HepG2 (cell line): Measurements from ENCODE around the gene PEX3. TPM values are rescaled to one million over a fixed set of nuclear protein-coding genes. Genes with fewer than 3 reads are reported as not detected.

Source experiments
- ATAC-seq: fragments of 200-7000 bp; cut with Tn5 transposase; 3 replicates; pipeline ENCODE4 v1.9.1; 2020; ENCODE audit warnings: mild to moderate bottlenecking, moderate library complexity
- BruUV-seq: library from RNA; stranded (reverse); fragments of 400-500 nt; replicated peaks from 2 replicates; lab custom pipeline; 2021; lab: Mats Ljungman, UMichigan
- CTCF ChIA-PET: fragments of 300-600 bp; formaldehyde crosslinking; extraction: SDS; loops from one replicate; lab custom pipeline; 2021; ENCODE audit warnings: low total read pairs, inconsistent platforms, low intra/inter-chr PET ratio; lab: Yijun Ruan, JAX
- POLR2A ChIA-PET: fragments of 350-600 bp; sonication (Branson Sonifier 250); formaldehyde crosslinking; loops from one replicate; lab custom pipeline; 2020; ENCODE audit warnings: antibody characterized with exemption, inconsistent platforms; lab: Yijun Ruan, JAX
- DNase-seq: peaks from one replicate; pipeline ENCODE4 v3.0.0-alpha.2; 2015; ENCODE audit warnings: low spot score
- FAIRE-seq: peaks from 3 replicates; lab custom pipeline; 2011; peaks lifted over from hg19 to GRCh38; lab: Jason Lieb, UNC
- H2AFZ ChIP-seq: one replicate; pipeline ENCODE4 v1.6.1; 2011; ENCODE audit warnings: low read length, inconsistent platforms
- H3K27ac ChIP-seq: fragments of 300-600 bp; 3 replicates; pipeline ENCODE4 v1.8.0; 2011; ENCODE audit warnings: mixed run types, mild to moderate bottlenecking, mixed read lengths, low read length, inconsistent platforms; ENCODE audit not compliant: insufficient read depth; ENCODE audit errors: extremely low read length
- H3K27me3 ChIP-seq, 2 experiments: fragments of 200-600 bp in 1 of 2; 2 replicates in 1 of 2; 3 replicates in 1 of 2; pipeline versions ENCODE4 v1.6.0 to v1.8.0; 2011; ENCODE audit warnings: low read length in 2 of 2, mild to moderate bottlenecking in 2 of 2, moderate library complexity in 2 of 2, inconsistent platforms in 1 of 2; ENCODE audit not compliant: insufficient read depth in 2 of 2, control insufficient read depth in 1 of 2
- H3K36me3 ChIP-seq, 2 experiments: fragments of 200-600 bp in 1 of 2; replicated peaks in 1 of 2; 2 replicates in 1 of 2; 3 replicates in 1 of 2; pipeline versions ENCODE4 v1.5.1 to v1.8.0; 2011; ENCODE audit warnings: low read length in 2 of 2, inconsistent platforms in 1 of 2; ENCODE audit not compliant: insufficient read depth in 2 of 2, control insufficient read depth in 1 of 2
- H3K4me1 ChIP-seq: 2 replicates; pipeline ENCODE4 v1.5.1; 2012; ENCODE audit warnings: low read length, inconsistent platforms; ENCODE audit not compliant: insufficient read depth
- H3K4me2 ChIP-seq: 2 replicates; pipeline ENCODE4 v1.6.0; 2011; ENCODE audit warnings: low read depth, low read length, inconsistent platforms
- H3K4me3 ChIP-seq, 3 experiments: fragments of 200-600 bp in 1 of 3; sonication (generic), shearing (Covaris generic) in 1 of 3; replicated peaks in 1 of 3; 2 replicates each; pipeline ENCODE4 v1.5.1; 2011 to 2016; ENCODE audit warnings: low read length in 3 of 3, inconsistent platforms in 2 of 3, low read depth in 2 of 3, mild to moderate bottlenecking in 2 of 3, control low read depth in 1 of 3, mixed read lengths in 1 of 3; ENCODE audit not compliant: insufficient read depth in 1 of 3
- H3K79me2 ChIP-seq: one replicate; pipeline ENCODE4 v1.6.1; 2011; ENCODE audit warnings: low read length, inconsistent platforms; ENCODE audit not compliant: insufficient read depth
- H3K9ac ChIP-seq: 2 replicates; pipeline ENCODE4 v1.6.0; 2011; ENCODE audit warnings: mild to moderate bottlenecking, low read depth, low read length, inconsistent platforms; ENCODE audit not compliant: insufficient read depth
- H3K9me3 ChIP-seq: 2 replicates; pipeline ENCODE4 v1.5.1; 2012; ENCODE audit warnings: mild to moderate bottlenecking, low read length
- H4K20me1 ChIP-seq: 2 replicates; pipeline ENCODE4 v1.6.0; 2011; ENCODE audit warnings: inconsistent platforms, mild to moderate bottlenecking, low read length, moderate library complexity; ENCODE audit not compliant: insufficient read depth
- ATF3 ChIP-seq: sonication (generic); formaldehyde crosslinking; IDR thresholded peaks from 2 replicates; pipeline ENCODE4 v1.4.0; 2020; ENCODE audit warnings: missing genetic modification reagents
- EP300 ChIP-seq, 3 experiments: sonication (generic) in 1 of 3; formaldehyde crosslinking in 1 of 3; IDR thresholded peaks; 2 replicates each; pipeline versions ENCODE4 v1.5.1 to v1.6.1; 2011 to 2020; ENCODE audit warnings: low read depth in 2 of 3, low read length in 2 of 3, borderline replicate concordance in 1 of 3, improper control_type of control experiment in 1 of 3, mild to moderate bottlenecking in 1 of 3, missing genetic modification reagents in 1 of 3, moderate library complexity in 1 of 3
- FOXO1 ChIP-seq: sonication (generic); formaldehyde crosslinking; IDR thresholded peaks from 2 replicates; pipeline ENCODE4 v1.4.0; 2020; ENCODE audit warnings: missing genetic modification reagents
- HMG20A ChIP-seq: IDR thresholded peaks from 2 replicates; pipeline ENCODE4 v1.6.1; 2016; ENCODE audit warnings: borderline replicate concordance
- MEF2D ChIP-seq: sonication (generic); formaldehyde crosslinking; IDR thresholded peaks from 2 replicates; pipeline ENCODE4 v1.5.1; 2020; ENCODE audit warnings: mild to moderate bottlenecking, missing genetic modification reagents
- SMARCC2 ChIP-seq: fragments of 450-650 bp; IDR thresholded peaks from 2 replicates; pipeline ENCODE4 v1.6.1; 2017; ENCODE audit warnings: antibody characterized with exemption, mild to moderate bottlenecking
- TCF7 ChIP-seq: sonication (generic); IDR thresholded peaks from 2 replicates; pipeline ENCODE4 v1.6.1; 2016; ENCODE audit warnings: antibody characterized with exemption, low read depth
- THAP11 ChIP-seq: IDR thresholded peaks from 2 replicates; pipeline ENCODE4 v1.6.1; 2016; ENCODE audit warnings: missing biosample characterization, missing genetic modification reagents
- YEATS4 ChIP-seq: sonication (generic); formaldehyde crosslinking; IDR thresholded peaks from 2 replicates; pipeline ENCODE4 v1.4.0; 2020; ENCODE audit warnings: missing genetic modification reagents, borderline replicate concordance
- ZGPAT ChIP-seq: IDR thresholded peaks from 2 replicates; pipeline ENCODE4 v1.6.1; 2016; ENCODE audit warnings: mild to moderate bottlenecking
- ZNF503 ChIP-seq: sonication (generic); formaldehyde crosslinking; IDR thresholded peaks from 2 replicates; pipeline ENCODE4 v1.4.0; 2020; ENCODE audit warnings: missing genetic modification reagents
- WGBS: methylation state at CpG from one replicate; pipeline ENCODE4 v1.1.6; 2017; ENCODE audit warnings: low lambda C conversion rate; 5-methylcytosine and 5-hydroxymethylcytosine counted together
- in situ Hi-C: cut with HindIII; loops from 2 replicates; pipeline ENCODE4 v1.10.0; 2017; ENCODE audit warnings: low pct_unique_long_range_greater_than_20kb; ENCODE audit not compliant: extremely low pct_ligation_motif_present
- intact Hi-C: fragments of 100-400 bp; cut with micrococcal nuclease; formaldehyde crosslinking; loops from one replicate; pipeline ENCODE4 v1.10.0; 2022; ENCODE audit not compliant: unreplicated experiment
- polyA plus RNA-seq, 8 experiments: library from polyadenylated mRNA; depleted of rRNA in 3 of 8; stranded (reverse) in 7 of 8; unstranded in 1 of 8; fragments of >200 nt; fragmentation: Illumina TruSeq in 4 of 8; extraction: Trizol in 4 of 8; gene quantifications; 2 replicates each; pipeline versions ENCODE4 v1.2.1 to v1.2.3, GENCODE V29; 2011 to 2016; ENCODE audit warnings: low read depth in 4 of 8, missing spikeins in 1 of 8, mixed read lengths in 1 of 8; ENCODE audit not compliant: insufficient read depth in 1 of 8
- total RNA-seq, 5 experiments: library from RNA; depleted of rRNA; stranded (reverse); fragments of >200 nt; fragmentation: Illumina TruSeq; extraction: Trizol; gene quantifications; 2 replicates each; pipeline ENCODE4 v1.2.3, GENCODE V29; 2016; ENCODE audit warnings: low read depth in 1 of 5

PEX3 gene
- total and polyA plus RNA-seq, 2 of the 13 experiments (the other 11 are each of a cell fraction or from before 2014, with no cell fraction given): 30.9 to 40.8 TPM

GRCh38 chr6:143531720-143532499 lies 81.3 kb downstream of the PEX3 start:
- no peak for TF ChIP-seq MEF2D (CRISPR knock-in tag)
- TF ChIP-seq TCF7: peak; percentile 23; the same call in 1 of the 2 replicates
- ATAC-seq (no peak), FAIRE-seq (no peak), DNase-seq (no peak)
- Histone ChIP-seq H3K4me3 (no peak overlapping the region), H2AFZ (no peak overlapping the region), H3K4me1 (peaks cover 22% of the 10 kb centered on the region), H3K27ac (no peak overlapping the region), H3K36me3 (no peaks in the 10 kb centered on the region), H3K4me2 (no peak overlapping the region), H3K79me2 (no peaks in the 10 kb centered on the region), H3K9me3 (no peaks in the 10 kb centered on the region), H4K20me1 (no peaks in the 10 kb centered on the region), H3K9ac (no peak overlapping the region), H3K27me3 (peaks cover 0 to 27% of the 10 kb centered on the region in 2 experiments; a peak in 4 of 5 replicates)
- no TSS peak for BruUV-seq
- POLR2A ChIA-PET: no interaction called here
- intact Hi-C loops: no loop called here
- CTCF ChIA-PET: no interaction called here
- in situ Hi-C loops: no loop called here
- WGBS: 8% methylated on average over 5 of the region's 5 CpGs

DNA sequence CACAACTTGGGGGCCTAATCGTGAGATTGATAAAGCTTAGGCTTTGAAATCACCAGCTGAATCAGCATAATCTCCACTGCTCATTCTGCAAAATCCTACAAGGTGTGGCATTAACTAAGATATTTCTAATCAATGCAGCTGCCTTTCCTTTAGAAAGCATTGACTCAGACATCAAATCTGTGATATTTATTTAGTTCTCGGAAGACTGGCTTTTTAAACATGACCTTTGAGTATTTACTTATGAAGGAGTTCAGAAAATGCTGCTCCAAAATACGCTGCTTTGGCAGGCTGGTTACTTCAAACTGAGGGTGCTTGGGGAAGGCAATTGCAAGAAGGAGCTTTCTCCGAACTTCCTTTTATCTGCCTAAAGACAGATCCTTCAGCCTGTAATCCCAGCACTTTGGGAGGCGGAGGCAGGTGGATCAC lies 84.6 kb downstream of the PEX3 start:
- in situ Hi-C loops: no loop called here
- H2AFZ ChIP-seq: no peak overlapping the region
- H3K4me3 ChIP-seq: peak overlapping the region in 2 of 3 experiments; percentile 9 to 80; a peak in 2 of 6 replicates
- intact Hi-C loops: no loop called here
- no peaks in the 10 kb centered on the region for H3K79me2 ChIP-seq
- no peaks in the 10 kb centered on the region for H3K9me3 ChIP-seq
- WGBS: 1% methylated on average over 5 of the region's 5 CpGs
- peak overlapping the region; percentile 96 for H3K4me2 ChIP-seq
- H3K27ac ChIP-seq: no peak overlapping the region
- ChIA-PET POLR2A (interaction anchor here (0.6 to 3.1 kb wide), 4 partner anchors 11 to 1165 kb away, joined by 4 to 38 read pairs (median 10); partner anchors contain the start of genes FUCA2 and LTV1), CTCF (no interaction called here)
- H3K9ac ChIP-seq: no peak overlapping the region
- H3K4me1 ChIP-seq: peaks cover 32% of the 10 kb centered on the region
- H3K27me3 ChIP-seq: peaks cover 0 to 27% of the 10 kb centered on the region in 2 experiments; a peak in 4 of 5 replicates
- DNase-seq (peak; percentile 67), FAIRE-seq (peak; percentile 85), ATAC-seq (peak; percentile 7; the same call in 2 of the 3 replicates)
- no peaks in the 10 kb centered on the region for H4K20me1 ChIP-seq
- H3K36me3 ChIP-seq: no peaks in the 10 kb centered on the region
- no TSS peak for BruUV-seq
- TF ChIP-seq THAP11 (CRISPR knock-in tag): peak; percentile 37; the same call in 1 of the 2 replicates
- TF ChIP-seq SMARCC2: 0 out of 2 replicates have a peak, but pooled peaks have one; percentile 49
- TF ChIP-seq ATF3 (CRISPR knock-in tag): no peak
- peak; percentile 88; the same call in 1 of the 2 replicates for TF ChIP-seq HMG20A (CRISPR knock-in tag)
- TF ChIP-seq YEATS4 (CRISPR knock-in tag): no peak
- TF ChIP-seq FOXO1 (CRISPR knock-in tag): no peak
- peak in 1 of 2 experiments; percentile 70; a peak in 2 of 4 replicates for TF ChIP-seq EP300 (IDR thresholded peaks at IDR 0.05; ENCODE audit: low read depth in 2 of 2, low read length in 2 of 2)
- TF ChIP-seq EP300 (CRISPR knock-in tag; IDR thresholded peaks at IDR 0.05; ENCODE audit: borderline replicate concordance): no peak
- TF ChIP-seq ZNF503 (CRISPR knock-in tag): peak; percentile 55; the same call in 1 of the 2 replicates
- TF ChIP-seq ZGPAT: 0 out of 2 replicates have a peak, but pooled peaks have one; percentile 46
